ENCODE measurements around the gene UNC80. TPM values are rescaled to one million over a fixed set of nuclear protein-coding genes. Genes with fewer than 3 reads are reported as not detected.

The UNC80 gene
- total RNA-seq, 4 donors from 2014 or later: 0.04 to 0.80 (median 0.21) TPM; not detected in 1

DNA sequence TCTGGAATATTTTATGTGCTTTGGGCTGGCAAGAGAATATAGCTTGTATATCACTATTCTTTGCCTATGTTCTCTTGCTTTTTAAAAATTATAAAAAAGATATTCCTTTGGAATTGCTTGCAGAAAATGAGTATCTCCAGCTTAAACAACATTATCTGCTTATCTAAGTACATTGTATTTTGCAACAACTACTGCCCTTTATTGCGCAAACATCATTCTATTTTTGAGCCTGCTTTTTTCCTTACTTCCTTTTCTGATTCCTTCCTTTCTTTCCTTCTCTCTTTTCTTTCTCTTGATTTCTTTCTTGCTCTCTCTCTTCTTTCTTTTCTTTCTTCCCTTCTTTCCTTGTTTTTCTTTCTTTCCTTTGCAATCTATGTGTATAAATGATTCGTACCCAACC lies 74.0 kb downstream of the UNC80 start:
- TF ChIP-seq POLR2AphosphoS5 (IDR thresholded peaks at IDR 0.05) (no peak), POLR2A (IDR thresholded peaks at IDR 0.05) (no peak), EP300 (IDR thresholded peaks at IDR 0.05) (no peak), CTCF (IDR thresholded peaks at IDR 0.05) (no peak)
- Histone ChIP-seq H3K36me3 (no peaks in the 10 kb centered on the region), H3K9me3 (no peaks in the 10 kb centered on the region), H3K27me3 (no peaks in the 10 kb centered on the region), H3K27ac (no peak overlapping the region), H3K4me1 (no peaks in the 10 kb centered on the region), H3K4me3 (no peak overlapping the region)
- WGBS: 94% methylated on average over 2 of the region's 2 CpGs
- DNase-seq (ENCODE audit: low spot score in 2 of 2): no peak

DNA sequence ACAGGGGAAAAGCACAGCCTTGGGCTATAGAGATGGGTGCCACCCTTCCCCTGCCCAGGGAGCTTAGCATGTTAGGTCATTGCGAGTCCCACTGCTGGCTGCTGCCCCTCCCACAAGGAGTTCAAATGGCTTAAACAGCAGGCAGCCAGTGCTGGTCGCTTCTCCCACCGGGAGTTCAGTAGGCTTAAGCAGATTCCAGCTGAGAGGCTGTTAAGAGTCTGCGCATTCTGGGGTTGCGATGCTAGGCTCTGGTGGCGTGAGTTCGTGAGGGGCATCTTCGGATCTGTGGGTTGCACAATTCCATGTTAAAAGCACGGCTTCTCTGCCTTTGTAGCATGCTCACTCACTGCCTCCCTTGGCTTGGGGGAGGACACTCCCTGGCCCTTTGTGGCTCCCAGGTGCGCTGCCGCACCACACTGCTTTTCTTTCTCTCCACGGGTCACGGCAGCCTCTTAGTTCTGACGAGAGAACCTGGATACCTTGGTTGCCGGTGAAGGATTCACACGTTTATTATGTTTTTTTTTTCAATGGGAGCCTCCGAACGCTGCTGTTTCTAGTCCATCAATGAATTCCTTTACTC lies 93.2 kb downstream of the UNC80 start:
- no peaks in the 10 kb centered on the region for H3K27me3 ChIP-seq
- 80% methylated on average over 16 of the region's 18 CpGs for WGBS
- no peaks in the 10 kb centered on the region for H3K36me3 ChIP-seq
- peaks cover 11% of the 10 kb centered on the region for H3K9me3 ChIP-seq
- H3K4me3 ChIP-seq: no peak overlapping the region
- TF ChIP-seq CTCF (IDR thresholded peaks at IDR 0.05): no peak
- TF ChIP-seq EP300 (IDR thresholded peaks at IDR 0.05): no peak
- no peak for TF ChIP-seq POLR2A (IDR thresholded peaks at IDR 0.05)
- TF ChIP-seq POLR2AphosphoS5 (IDR thresholded peaks at IDR 0.05): no peak
- H3K4me1 ChIP-seq: no peaks in the 10 kb centered on the region
- DNase-seq (ENCODE audit: low spot score in 2 of 2): no peak
- H3K27ac ChIP-seq: no peak overlapping the region

- no peak overlapping the region for H3K27ac ChIP-seq
- H3K4me3 ChIP-seq: no peak overlapping the region
- H3K27me3 ChIP-seq: no peaks in the 10 kb centered on the region
- no peak for DNase-seq (ENCODE audit: low spot score in 2 of 2)
- TF ChIP-seq POLR2AphosphoS5 (IDR thresholded peaks at IDR 0.05): no peak
- no peak for TF ChIP-seq EP300 (IDR thresholded peaks at IDR 0.05)
- no peak for TF ChIP-seq POLR2A (IDR thresholded peaks at IDR 0.05)
- no peak for TF ChIP-seq CTCF (IDR thresholded peaks at IDR 0.05)
- no peaks in the 10 kb centered on the region for H3K36me3 ChIP-seq
- H3K9me3 ChIP-seq: peaks cover 11% of the 10 kb centered on the region
- no peaks in the 10 kb centered on the region for H3K4me1 ChIP-seq
- 71% methylated on average over 6 of the region's 6 CpGs for WGBS
Measured at GRCh38 chr2:209868271-209868994, 96.8 kb downstream of the UNC80 start.

DNA sequence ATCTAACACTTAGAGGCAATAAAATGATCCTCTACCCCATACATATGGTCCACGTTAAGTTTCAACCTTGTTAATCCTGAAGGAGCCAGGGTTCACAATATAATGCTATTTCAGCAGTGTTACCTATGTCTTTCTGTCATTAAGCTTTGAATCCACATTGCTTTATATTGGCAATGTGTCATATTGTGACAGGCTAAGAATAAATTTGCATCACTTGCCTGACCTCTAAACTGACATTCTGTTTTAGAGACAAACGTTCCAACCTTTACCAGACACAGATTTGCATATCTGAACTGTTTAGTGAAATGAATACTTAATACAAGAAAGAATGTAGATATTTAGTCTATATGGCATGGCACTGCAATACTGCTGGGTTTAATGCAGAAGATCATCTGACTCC lies 98.4 kb downstream of the UNC80 start:
- Histone ChIP-seq H3K4me3 (no peak overlapping the region), H3K9me3 (no peaks in the 10 kb centered on the region), H3K36me3 (no peaks in the 10 kb centered on the region), H3K4me1 (no peaks in the 10 kb centered on the region), H3K27ac (no peak overlapping the region), H3K27me3 (no peaks in the 10 kb centered on the region)
- 33% methylated on average over 2 of the region's 2 CpGs for WGBS
- no peak for DNase-seq (ENCODE audit: low spot score in 2 of 2)
- TF ChIP-seq POLR2A (IDR thresholded peaks at IDR 0.05) (no peak), CTCF (IDR thresholded peaks at IDR 0.05) (no peak), EP300 (IDR thresholded peaks at IDR 0.05) (no peak), POLR2AphosphoS5 (IDR thresholded peaks at IDR 0.05) (no peak)

- no peaks in the 10 kb centered on the region for H3K36me3 ChIP-seq
- H3K27ac ChIP-seq: no peak overlapping the region
- 73% methylated on average over 9 of the region's 9 CpGs for WGBS
- H3K9me3 ChIP-seq: no peaks in the 10 kb centered on the region
- no peak for DNase-seq (ENCODE audit: low spot score in 2 of 2)
- no peaks in the 10 kb centered on the region for H3K4me1 ChIP-seq
- TF ChIP-seq CTCF (IDR thresholded peaks at IDR 0.05) (no peak), EP300 (IDR thresholded peaks at IDR 0.05) (no peak), POLR2AphosphoS5 (IDR thresholded peaks at IDR 0.05) (no peak)
- no peak overlapping the region for H3K4me3 ChIP-seq
- H3K27me3 ChIP-seq: no peaks in the 10 kb centered on the region
Measured at GRCh38 chr2:209872675-209873074, 101.0 kb downstream of the UNC80 start.
